ENCODE measurements around the gene STAT5B. TPM values are rescaled to one million over a fixed set of nuclear protein-coding genes. Genes with fewer than 3 reads are reported as not detected.
A peak's percentile ranks its signal among the peaks of the same experiment; 100 is the strongest.

STAT5B gene
- total RNA-seq, 1 experiment from 2014 or later = 102 TPM

DNA sequence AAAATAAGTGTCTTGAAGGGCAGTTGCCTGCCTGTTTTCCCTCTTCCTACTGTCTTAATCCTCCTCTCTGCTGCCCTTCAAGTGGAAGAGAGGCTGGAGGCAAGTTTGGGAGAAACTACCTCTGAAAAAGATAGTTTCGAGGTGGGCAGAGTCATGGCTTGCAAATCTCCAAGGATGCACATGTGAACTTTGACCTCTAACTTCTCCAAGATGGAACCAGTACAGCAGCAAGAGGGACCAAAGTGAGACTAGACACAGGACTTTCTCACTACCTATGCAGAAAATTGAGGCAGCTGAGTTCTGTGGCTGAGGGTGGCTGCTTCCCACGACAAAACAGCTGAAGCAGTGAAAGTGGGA is 94.4 kb downstream of the STAT5B start:
- TF ChIP-seq TCF7L2 (IDR thresholded peaks at IDR 0.05; ENCODE audit: low read depth, low read length) (no peak), SIN3A (IDR thresholded peaks at IDR 0.05; ENCODE audit: borderline replicate concordance, insufficient read depth, low read depth, low read length) (no peak), POLR2AphosphoS5 (IDR thresholded peaks at IDR 0.05; ENCODE audit: low read depth, low read length) (no peak)
- TF ChIP-seq, protein P1, sequence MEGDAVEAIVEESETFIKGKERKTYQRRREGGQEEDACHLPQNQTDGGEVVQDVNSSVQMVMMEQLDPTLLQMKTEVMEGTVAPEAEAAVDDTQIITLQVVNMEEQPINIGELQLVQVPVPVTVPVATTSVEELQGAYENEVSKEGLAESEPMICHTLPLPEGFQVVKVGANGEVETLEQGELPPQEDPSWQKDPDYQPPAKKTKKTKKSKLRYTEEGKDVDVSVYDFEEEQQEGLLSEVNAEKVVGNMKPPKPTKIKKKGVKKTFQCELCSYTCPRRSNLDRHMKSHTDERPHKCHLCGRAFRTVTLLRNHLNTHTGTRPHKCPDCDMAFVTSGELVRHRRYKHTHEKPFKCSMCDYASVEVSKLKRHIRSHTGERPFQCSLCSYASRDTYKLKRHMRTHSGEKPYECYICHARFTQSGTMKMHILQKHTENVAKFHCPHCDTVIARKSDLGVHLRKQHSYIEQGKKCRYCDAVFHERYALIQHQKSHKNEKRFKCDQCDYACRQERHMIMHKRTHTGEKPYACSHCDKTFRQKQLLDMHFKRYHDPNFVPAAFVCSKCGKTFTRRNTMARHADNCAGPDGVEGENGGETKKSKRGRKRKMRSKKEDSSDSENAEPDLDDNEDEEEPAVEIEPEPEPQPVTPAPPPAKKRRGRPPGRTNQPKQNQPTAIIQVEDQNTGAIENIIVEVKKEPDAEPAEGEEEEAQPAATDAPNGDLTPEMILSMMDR (IDR thresholded peaks at IDR 0.05) = no peak
- TF ChIP-seq, protein P2, sequence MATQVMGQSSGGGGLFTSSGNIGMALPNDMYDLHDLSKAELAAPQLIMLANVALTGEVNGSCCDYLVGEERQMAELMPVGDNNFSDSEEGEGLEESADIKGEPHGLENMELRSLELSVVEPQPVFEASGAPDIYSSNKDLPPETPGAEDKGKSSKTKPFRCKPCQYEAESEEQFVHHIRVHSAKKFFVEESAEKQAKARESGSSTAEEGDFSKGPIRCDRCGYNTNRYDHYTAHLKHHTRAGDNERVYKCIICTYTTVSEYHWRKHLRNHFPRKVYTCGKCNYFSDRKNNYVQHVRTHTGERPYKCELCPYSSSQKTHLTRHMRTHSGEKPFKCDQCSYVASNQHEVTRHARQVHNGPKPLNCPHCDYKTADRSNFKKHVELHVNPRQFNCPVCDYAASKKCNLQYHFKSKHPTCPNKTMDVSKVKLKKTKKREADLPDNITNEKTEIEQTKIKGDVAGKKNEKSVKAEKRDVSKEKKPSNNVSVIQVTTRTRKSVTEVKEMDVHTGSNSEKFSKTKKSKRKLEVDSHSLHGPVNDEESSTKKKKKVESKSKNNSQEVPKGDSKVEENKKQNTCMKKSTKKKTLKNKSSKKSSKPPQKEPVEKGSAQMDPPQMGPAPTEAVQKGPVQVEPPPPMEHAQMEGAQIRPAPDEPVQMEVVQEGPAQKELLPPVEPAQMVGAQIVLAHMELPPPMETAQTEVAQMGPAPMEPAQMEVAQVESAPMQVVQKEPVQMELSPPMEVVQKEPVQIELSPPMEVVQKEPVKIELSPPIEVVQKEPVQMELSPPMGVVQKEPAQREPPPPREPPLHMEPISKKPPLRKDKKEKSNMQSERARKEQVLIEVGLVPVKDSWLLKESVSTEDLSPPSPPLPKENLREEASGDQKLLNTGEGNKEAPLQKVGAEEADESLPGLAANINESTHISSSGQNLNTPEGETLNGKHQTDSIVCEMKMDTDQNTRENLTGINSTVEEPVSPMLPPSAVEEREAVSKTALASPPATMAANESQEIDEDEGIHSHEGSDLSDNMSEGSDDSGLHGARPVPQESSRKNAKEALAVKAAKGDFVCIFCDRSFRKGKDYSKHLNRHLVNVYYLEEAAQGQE (IDR thresholded peaks at IDR 0.05; ENCODE audit: insufficient read depth in 1 of 2, low read depth in 2 of 2, low read length in 1 of 2) = no peak
- ChIA-PET CTCF (no interaction called here), POLR2A (interaction anchor here (0.6 kb wide), 1 partner anchor 143 kb away, joined by 4 read pairs; no protein-coding TSS in a partner anchor)
- no TSS peak for BruUV-seq (replicated peaks)
- intact Hi-C loops (cut with micrococcal nuclease; ENCODE audit: unreplicated experiment) = no loop called here
- Histone ChIP-seq H3K4me1 (ENCODE audit: control insufficient read depth, insufficient read depth, low read length) (peaks cover 12% of the 10 kb centered on the region), H3K27me3 (ENCODE audit: control insufficient read depth, insufficient read depth, low read length) (no peaks in the 10 kb centered on the region), H3K4me3 (ENCODE audit: low read depth in 2 of 2, low read length in 2 of 2) (no peak overlapping the region), H3K27ac (ENCODE audit: low read length) (peak overlapping the region; percentile 51; the same call in 1 of the 2 replicates), H3K9me3 (ENCODE audit: control insufficient read depth, insufficient read depth, low read depth, low read length) (no peaks in the 10 kb centered on the region), H3K36me3 (ENCODE audit: control insufficient read depth, insufficient read depth, low read length) (no peaks in the 10 kb centered on the region)
- ATAC-seq = no peak
- no peak for DNase-seq (ENCODE audit: low read depth, low spot score)
- in situ Hi-C loops (cut with HindIII; ENCODE audit: low pct_unique_long_range_greater_than_20kb, low sequenced_read_pairs) = no loop called here

DNA sequence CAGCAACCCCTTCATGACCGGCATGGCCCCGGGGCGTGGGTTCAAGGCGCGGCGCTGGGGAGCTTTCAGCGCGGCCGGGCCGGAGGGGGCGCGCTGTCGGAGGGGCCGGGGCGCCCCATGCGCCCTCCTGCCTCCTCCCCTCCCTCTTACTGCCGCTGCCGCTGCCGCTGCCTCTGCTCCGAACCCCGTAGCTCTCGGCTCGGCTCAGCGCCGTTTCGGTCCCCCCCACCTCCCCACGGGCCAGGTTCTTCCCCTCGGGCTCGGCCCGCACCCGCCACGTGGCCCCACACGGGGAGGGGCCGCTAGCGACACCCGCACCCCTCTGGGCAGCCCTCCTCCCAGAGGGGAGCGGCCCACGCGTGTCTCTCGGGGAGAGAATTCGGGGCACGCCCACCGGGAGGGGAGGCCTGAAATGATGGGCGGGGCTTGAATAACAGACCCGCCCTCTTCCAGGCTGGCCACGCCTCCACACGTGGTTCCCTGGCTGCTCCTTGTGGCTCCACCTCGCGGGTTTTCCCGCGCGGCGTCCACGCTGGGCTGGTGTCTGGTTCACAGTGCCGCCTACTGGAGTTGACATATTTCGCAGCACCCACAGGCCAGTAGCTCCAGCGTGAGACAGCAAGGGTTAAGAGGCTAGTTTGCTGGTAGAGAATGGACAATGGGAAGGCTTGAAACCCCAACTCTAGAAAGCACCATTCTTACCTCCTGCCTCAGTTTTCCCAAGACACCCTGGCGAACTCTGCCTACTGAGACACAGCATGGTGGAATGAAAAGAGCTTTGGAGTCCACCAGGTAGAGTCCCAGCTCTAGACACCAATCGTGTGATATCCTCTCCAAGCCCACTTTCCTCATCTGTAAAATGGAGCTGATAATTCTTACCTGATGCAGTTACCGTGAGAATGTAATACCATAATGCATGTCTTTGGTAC is 95.0 kb downstream of the STAT5B start, which contains the start of gene KCNH4:
KCNH4 (minus strand) TSS at position 221 of the 929 bp plus-strand sequence; CDS start at position 24, 197 bp downstream.
- peaks cover 12% of the 10 kb centered on the region for H3K4me1 ChIP-seq (ENCODE audit: control insufficient read depth, insufficient read depth, low read length)
- peak within 1 kb of the TSS; percentile 52 to 61 for H3K4me3 ChIP-seq (ENCODE audit: low read depth in 2 of 2, low read length in 2 of 2)
- no peaks in the 10 kb centered on the region for H3K9me3 ChIP-seq (ENCODE audit: control insufficient read depth, insufficient read depth, low read depth, low read length)
- no peak for DNase-seq (ENCODE audit: low read depth, low spot score)
- H3K27me3 ChIP-seq (ENCODE audit: control insufficient read depth, insufficient read depth, low read length) = no peaks in the 10 kb centered on the region
- in situ Hi-C loops (cut with HindIII; ENCODE audit: low pct_unique_long_range_greater_than_20kb, low sequenced_read_pairs) = no loop called here
- ChIA-PET POLR2A (interaction anchor here (0.5 to 0.6 kb wide), 3 partner anchors 144 to 353 kb away, joined by 4 to 6 read pairs (median 4); partner anchors contain the start of gene ODAD4), CTCF (interaction anchor here (0.6 kb wide), 1 partner anchor 201 kb away, joined by 3 read pairs; no protein-coding TSS in a partner anchor)
- intact Hi-C loops (cut with micrococcal nuclease; ENCODE audit: unreplicated experiment) = no loop called here
- peak within 1 kb of the TSS; percentile 51 for H3K27ac ChIP-seq (ENCODE audit: low read length)
- ATAC-seq = peak; percentile 73
- BruUV-seq (replicated peaks) = no TSS peak
- H3K36me3 ChIP-seq (ENCODE audit: control insufficient read depth, insufficient read depth, low read length) = no peaks in the 10 kb centered on the region
- no peak for TF ChIP-seq TCF7L2 (IDR thresholded peaks at IDR 0.05; ENCODE audit: low read depth, low read length)
- TF ChIP-seq, protein P2 (IDR thresholded peaks at IDR 0.05; ENCODE audit: insufficient read depth in 1 of 2, low read depth in 2 of 2, low read length in 1 of 2) = no peak
- no peak for TF ChIP-seq SIN3A (IDR thresholded peaks at IDR 0.05; ENCODE audit: borderline replicate concordance, insufficient read depth, low read depth, low read length)
- TF ChIP-seq, protein P1 (IDR thresholded peaks at IDR 0.05) = peak; percentile 67
